Measurements from ENCODE around the gene CSTF1.
A peak's percentile ranks its signal among the peaks of the same experiment; 100 is the strongest.

CSTF1 gene

GRCh38 chr20:56352345-56353055 is 39.9 kb upstream of the CSTF1 start:
- no peak for DNase-seq
- WGBS, result 44% methylated on average over 3 of the region's 5 CpGs

DNA sequence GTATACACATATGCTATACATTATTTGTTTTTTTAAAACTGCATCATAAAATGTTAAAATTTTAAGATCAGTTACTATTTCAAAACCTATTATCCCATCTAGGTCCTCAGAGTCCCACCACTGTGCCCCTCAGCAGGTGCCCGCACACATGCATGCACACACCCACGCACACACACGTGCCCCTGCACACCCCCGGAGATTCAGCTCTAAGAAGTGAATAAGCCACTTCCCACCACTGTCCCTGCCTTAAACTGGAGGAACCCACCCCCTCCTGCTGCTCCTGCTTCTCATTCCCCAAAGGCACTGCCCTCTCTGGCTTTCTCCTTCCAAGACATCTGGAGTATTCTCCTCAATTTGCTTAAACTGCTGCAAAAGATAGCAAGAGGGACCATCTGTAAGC is 39.1 kb upstream of the CSTF1 start:
- no peak overlapping the region for H4K91ac ChIP-seq (ENCODE audit: low read length)
- H2BK12ac ChIP-seq (ENCODE audit: low read length in 2 of 2), result no peak overlapping the region
- H3K27ac ChIP-seq (ENCODE audit: low read length, poor library complexity, severe bottlenecking), result no peak overlapping the region
- no peak overlapping the region for H3K4ac ChIP-seq (ENCODE audit: low read depth in 1 of 2, low read length in 2 of 2)
- H4K8ac ChIP-seq (ENCODE audit: low read length), result no peak overlapping the region
- no peak overlapping the region for H3K23ac ChIP-seq (ENCODE audit: low read length in 2 of 2)
- H2AFZ ChIP-seq (ENCODE audit: low read depth, low read length), result no peak overlapping the region
- H3K9ac ChIP-seq (ENCODE audit: low read length), result no peak overlapping the region
- H3K79me1 ChIP-seq (replicated peaks; ENCODE audit: low read length, poor library complexity, severe bottlenecking), result no peaks in the 10 kb centered on the region
- no peak overlapping the region for H2AK5ac ChIP-seq (ENCODE audit: low read length, severe bottlenecking)
- no peaks in the 10 kb centered on the region for H3K36me3 ChIP-seq (ENCODE audit: control insufficient read depth in 1 of 2, insufficient read depth in 2 of 2, low read depth in 1 of 2, low read length in 2 of 2)
- no peak overlapping the region for H2BK120ac ChIP-seq (ENCODE audit: low read depth, low read length)
- H3K27me3 ChIP-seq (ENCODE audit: control insufficient read depth in 1 of 2, insufficient read depth in 1 of 2, low read length in 2 of 2), result peaks cover 0 to 19% of the 10 kb centered on the region in 2 experiments
- H3K4me1 ChIP-seq (ENCODE audit: control insufficient read depth, insufficient read depth, low read depth, low read length), result peaks cover 1% of the 10 kb centered on the region
- no peak for DNase-seq
- no peak overlapping the region for H3K18ac ChIP-seq (ENCODE audit: low read depth in 1 of 2, low read length in 2 of 2)
- 93% methylated on average over 4 of the region's 4 CpGs for WGBS
- H3K14ac ChIP-seq (ENCODE audit: low read length in 2 of 2), result no peak overlapping the region
- no peaks in the 10 kb centered on the region for H3K9me3 ChIP-seq (ENCODE audit: control insufficient read depth, low read length)
- H2BK5ac ChIP-seq (ENCODE audit: low read depth, low read length, poor library complexity, severe bottlenecking), result no peak overlapping the region
- H3K4me2 ChIP-seq (ENCODE audit: low read length, poor library complexity, severe bottlenecking), result no peak overlapping the region
- H3K4me3 ChIP-seq (ENCODE audit: insufficient read depth in 1 of 2, low read depth in 1 of 2, low read length in 2 of 2), result no peak overlapping the region
- no peak overlapping the region for H2BK15ac ChIP-seq (ENCODE audit: low read depth, poor library complexity, severe bottlenecking)

More at GRCh38 chr20:56352345-56353055, 39.9 kb upstream of the CSTF1 start:
- Histone ChIP-seq H3K79me1 (replicated peaks; ENCODE audit: low read length, poor library complexity, severe bottlenecking) (no peaks in the 10 kb centered on the region), H3K36me3 (ENCODE audit: control insufficient read depth in 1 of 2, insufficient read depth in 2 of 2, low read depth in 1 of 2, low read length in 2 of 2) (no peaks in the 10 kb centered on the region), H3K23ac (ENCODE audit: low read length in 2 of 2) (no peak overlapping the region), H3K27ac (ENCODE audit: low read length, poor library complexity, severe bottlenecking) (no peak overlapping the region), H2BK5ac (ENCODE audit: low read depth, low read length, poor library complexity, severe bottlenecking) (no peak overlapping the region), H3K27me3 (ENCODE audit: control insufficient read depth in 1 of 2, insufficient read depth in 1 of 2, low read length in 2 of 2) (peaks cover 0 to 23% of the 10 kb centered on the region in 2 experiments), H2AK5ac (ENCODE audit: low read length, severe bottlenecking) (no peak overlapping the region), H3K14ac (ENCODE audit: low read length in 2 of 2) (no peak overlapping the region), H3K9ac (ENCODE audit: low read length) (peak overlapping the region; percentile 1), H3K4ac (ENCODE audit: low read depth in 1 of 2, low read length in 2 of 2) (no peak overlapping the region), H3K18ac (ENCODE audit: low read depth in 1 of 2, low read length in 2 of 2) (no peak overlapping the region), H3K9me3 (ENCODE audit: control insufficient read depth, low read length) (no peaks in the 10 kb centered on the region), H2AFZ (ENCODE audit: low read depth, low read length) (no peak overlapping the region), H2BK12ac (ENCODE audit: low read length in 2 of 2) (no peak overlapping the region), H3K4me3 (ENCODE audit: insufficient read depth in 1 of 2, low read depth in 1 of 2, low read length in 2 of 2) (no peak overlapping the region), H2BK15ac (ENCODE audit: low read depth, poor library complexity, severe bottlenecking) (no peak overlapping the region), H2BK120ac (ENCODE audit: low read depth, low read length) (no peak overlapping the region), H4K8ac (ENCODE audit: low read length) (no peak overlapping the region), H3K4me2 (ENCODE audit: low read length, poor library complexity, severe bottlenecking) (no peak overlapping the region), H3K4me1 (ENCODE audit: control insufficient read depth, insufficient read depth, low read depth, low read length) (peaks cover 1% of the 10 kb centered on the region), H4K91ac (ENCODE audit: low read length) (no peak overlapping the region)

- DNase-seq, result no peak
- peaks cover 18% of the 10 kb centered on the region for H3K4me1 ChIP-seq (ENCODE audit: control insufficient read depth, insufficient read depth, low read depth, low read length)
- no peaks in the 10 kb centered on the region for H3K9me3 ChIP-seq (ENCODE audit: control insufficient read depth, low read length)
- no peak overlapping the region for H2AK5ac ChIP-seq (ENCODE audit: low read length, severe bottlenecking)
- H3K4me3 ChIP-seq (ENCODE audit: insufficient read depth in 1 of 2, low read depth in 1 of 2, low read length in 2 of 2), result peak overlapping the region in 1 of 2 experiments; percentile 68
- no peak overlapping the region for H2BK120ac ChIP-seq (ENCODE audit: low read depth, low read length)
- no peak overlapping the region for H2BK15ac ChIP-seq (ENCODE audit: low read depth, poor library complexity, severe bottlenecking)
- H2BK5ac ChIP-seq (ENCODE audit: low read depth, low read length, poor library complexity, severe bottlenecking), result no peak overlapping the region
- peaks cover 21% of the 10 kb centered on the region for H3K79me1 ChIP-seq (replicated peaks; ENCODE audit: low read length, poor library complexity, severe bottlenecking)
- no peak overlapping the region for H3K4me2 ChIP-seq (ENCODE audit: low read length, poor library complexity, severe bottlenecking)
- peaks cover 0 to 5% of the 10 kb centered on the region in 2 experiments for H3K27me3 ChIP-seq (ENCODE audit: control insufficient read depth in 1 of 2, insufficient read depth in 1 of 2, low read length in 2 of 2)
- no peak overlapping the region for H3K14ac ChIP-seq (ENCODE audit: low read length in 2 of 2)
- no peak overlapping the region for H4K91ac ChIP-seq (ENCODE audit: low read length)
- no peak overlapping the region for H3K27ac ChIP-seq (ENCODE audit: low read length, poor library complexity, severe bottlenecking)
- H3K18ac ChIP-seq (ENCODE audit: low read depth in 1 of 2, low read length in 2 of 2), result no peak overlapping the region
- H2BK12ac ChIP-seq (ENCODE audit: low read length in 2 of 2), result no peak overlapping the region
- 100% methylated on average over 1 of the region's 6 CpGs for WGBS
- H2AFZ ChIP-seq (ENCODE audit: low read depth, low read length), result no peak overlapping the region
- H3K23ac ChIP-seq (ENCODE audit: low read length in 2 of 2), result no peak overlapping the region
- peaks cover 2 to 14% of the 10 kb centered on the region in 2 experiments for H3K36me3 ChIP-seq (ENCODE audit: control insufficient read depth in 1 of 2, insufficient read depth in 2 of 2, low read depth in 1 of 2, low read length in 2 of 2)
- H3K4ac ChIP-seq (ENCODE audit: low read depth in 1 of 2, low read length in 2 of 2), result no peak overlapping the region
- no peak overlapping the region for H4K8ac ChIP-seq (ENCODE audit: low read length)
- peak overlapping the region; percentile 39 for H3K9ac ChIP-seq (ENCODE audit: low read length)
Measured at GRCh38 chr20:56358070-56358469, 34.4 kb upstream of the CSTF1 start.

GRCh38 chr20:56358600-56359211 is 33.7 kb upstream of the CSTF1 start, which contains the start of gene FAM210B:
Gene FAM210B (plus strand): TSS chr20:56358974. CDS start chr20:56359006, 32 bp downstream.
- H3K4ac ChIP-seq (ENCODE audit: low read depth in 1 of 2, low read length in 2 of 2), result peak within 1 kb of the TSS in 1 of 2 experiments; percentile 67
- H2BK15ac ChIP-seq (ENCODE audit: low read depth, poor library complexity, severe bottlenecking), result no peak within 1 kb of the TSS
- H3K9ac ChIP-seq (ENCODE audit: low read length), result peak within 1 kb of the TSS; percentile 94
- H3K18ac ChIP-seq (ENCODE audit: low read depth in 1 of 2, low read length in 2 of 2), result peak within 1 kb of the TSS; percentile 44 to 75
- H3K4me2 ChIP-seq (ENCODE audit: low read length, poor library complexity, severe bottlenecking), result peak within 1 kb of the TSS; percentile 98
- WGBS, result under 1% methylated on average over 42 of the region's 63 CpGs
- H2BK12ac ChIP-seq (ENCODE audit: low read length in 2 of 2), result no peak within 1 kb of the TSS
- no peaks in the 10 kb centered on the region for H3K9me3 ChIP-seq (ENCODE audit: control insufficient read depth, low read length)
- peak within 1 kb of the TSS; percentile 46 for H4K91ac ChIP-seq (ENCODE audit: low read length)
- H3K27me3 ChIP-seq (ENCODE audit: control insufficient read depth in 1 of 2, insufficient read depth in 1 of 2, low read length in 2 of 2), result no peaks in the 10 kb centered on the region
- peak within 1 kb of the TSS; percentile 99 for H2AFZ ChIP-seq (ENCODE audit: low read depth, low read length)
- peaks cover 2 to 14% of the 10 kb centered on the region in 2 experiments for H3K36me3 ChIP-seq (ENCODE audit: control insufficient read depth in 1 of 2, insufficient read depth in 2 of 2, low read depth in 1 of 2, low read length in 2 of 2)
- no peak within 1 kb of the TSS for H3K23ac ChIP-seq (ENCODE audit: low read length in 2 of 2)
- H4K8ac ChIP-seq (ENCODE audit: low read length), result peak within 1 kb of the TSS; percentile 67
- H3K14ac ChIP-seq (ENCODE audit: low read length in 2 of 2), result peak within 1 kb of the TSS in 1 of 2 experiments; percentile 92
- H3K4me1 ChIP-seq (ENCODE audit: control insufficient read depth, insufficient read depth, low read depth, low read length), result peaks cover 17% of the 10 kb centered on the region
- peaks cover 27% of the 10 kb centered on the region for H3K79me1 ChIP-seq (replicated peaks; ENCODE audit: low read length, poor library complexity, severe bottlenecking)
- H3K4me3 ChIP-seq (ENCODE audit: insufficient read depth in 1 of 2, low read depth in 1 of 2, low read length in 2 of 2), result peak within 1 kb of the TSS; percentile 91 to 98
- H3K27ac ChIP-seq (ENCODE audit: low read length, poor library complexity, severe bottlenecking), result no peak within 1 kb of the TSS
- DNase-seq, result peak; percentile 86
- H2BK5ac ChIP-seq (ENCODE audit: low read depth, low read length, poor library complexity, severe bottlenecking), result no peak within 1 kb of the TSS
- no peak within 1 kb of the TSS for H2BK120ac ChIP-seq (ENCODE audit: low read depth, low read length)
- H2AK5ac ChIP-seq (ENCODE audit: low read length, severe bottlenecking), result no peak within 1 kb of the TSS
